ENCODE measurements around the gene TCF7L1. TPM values are rescaled to one million over a fixed set of nuclear protein-coding genes. Genes with fewer than 3 reads are reported as not detected.

Gene TCF7L1
- total and polyA plus RNA-seq, 9 of the 15 experiments (the other 6 are each of a cell fraction or from before 2014, with no cell fraction given) = 0.03 to 0.11 (median 0.07) TPM; not detected in 5

DNA sequence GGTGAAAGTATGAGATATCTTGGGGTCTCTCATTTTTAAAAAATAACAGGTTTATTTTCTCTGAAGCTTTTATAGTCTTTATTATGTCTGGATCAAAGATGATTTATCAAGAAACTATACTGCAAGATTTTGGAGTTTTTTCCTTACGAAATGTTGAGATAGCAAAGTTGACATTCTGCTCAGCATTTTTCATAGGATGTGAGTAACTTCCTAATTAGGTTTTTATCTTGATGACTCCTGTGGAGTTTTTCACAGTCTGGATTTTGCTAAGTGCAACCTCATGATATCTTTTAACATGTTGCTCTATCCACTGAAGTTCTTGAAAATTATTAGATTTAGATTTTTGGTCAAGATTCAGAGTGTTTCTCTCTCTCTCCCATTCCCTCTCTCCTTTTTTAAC is 17.8 kb downstream of the TCF7L1 start:
- Histone ChIP-seq H3K4me3 (no peak overlapping the region), H3K27me3 (ENCODE audit: control insufficient read depth in 2 of 2, insufficient read depth in 2 of 2, low read length in 2 of 2) (peaks cover 8 to 26% of the 10 kb centered on the region in 2 experiments), H2AFZ (ENCODE audit: low read depth, low read length) (no peak overlapping the region), H3K9ac (ENCODE audit: insufficient read depth in 1 of 2, low read depth in 2 of 2, low read length in 2 of 2) (no peak overlapping the region), H4K20me1 (replicated peaks; ENCODE audit: control insufficient read depth, insufficient read depth, low read length) (no peaks in the 10 kb centered on the region), H3K9me3 (replicated peaks; ENCODE audit: control insufficient read depth, insufficient read depth, low read depth, low read length) (no peaks in the 10 kb centered on the region), H3K9me1 (ENCODE audit: control insufficient read depth, insufficient read depth, low read length) (no peaks in the 10 kb centered on the region), H3K79me2 (ENCODE audit: control insufficient read depth, insufficient read depth, low read length) (no peaks in the 10 kb centered on the region), H3K4me1 (replicated peaks in 1 of 2; ENCODE audit: control insufficient read depth in 2 of 2, insufficient read depth in 2 of 2, low read length in 2 of 2) (no peaks in the 10 kb centered on the region), H3K4me2 (ENCODE audit: insufficient read depth, low read length) (no peak overlapping the region), H3K36me3 (ENCODE audit: control insufficient read depth, insufficient read depth, low read length) (no peaks in the 10 kb centered on the region), H3K27ac (ENCODE audit: extremely low read depth, low read depth, low read length) (no peak overlapping the region)
- ChIA-PET CTCF (ENCODE audit: low intra/inter-chr PET ratio) (no interaction called here), POLR2A (no interaction called here)
- no TSS peak for BruUV-seq (replicated peaks)
- TF ChIP-seq RHOXF2B (CRISPR knock-in tag; conservative IDR thresholded peaks at IDR 0.05) = no peak
- TF ChIP-seq MYBL2 (IDR thresholded peaks at IDR 0.05; ENCODE audit: low read depth) = no peak
- no peak for TF ChIP-seq MYBL2 (CRISPR knock-in tag; IDR thresholded peaks at IDR 0.05; ENCODE audit: borderline replicate concordance)
- no peak for TF ChIP-seq TRIM28 (IDR thresholded peaks at IDR 0.05)
- TF ChIP-seq SUPT5H (IDR thresholded peaks at IDR 0.05) = no peak
- TF ChIP-seq DACH1 (IDR thresholded peaks at IDR 0.05; ENCODE audit: partially characterized antibody) = no peak
- ATAC-seq (no peak), FAIRE-seq (no peak), DNase-seq (ENCODE audit: extremely low read depth in 1 of 4, low spot score in 3 of 4) (no peak)
- intact Hi-C loops (cut with micrococcal nuclease) = no loop called here
- WGBS (ENCODE audit: insufficient coverage, low coverage, missing lambda C conversion rate) = 0% methylated on average over 1 of the region's 1 CpG
- in situ Hi-C loops (cut with MboI) = no loop called here

DNA sequence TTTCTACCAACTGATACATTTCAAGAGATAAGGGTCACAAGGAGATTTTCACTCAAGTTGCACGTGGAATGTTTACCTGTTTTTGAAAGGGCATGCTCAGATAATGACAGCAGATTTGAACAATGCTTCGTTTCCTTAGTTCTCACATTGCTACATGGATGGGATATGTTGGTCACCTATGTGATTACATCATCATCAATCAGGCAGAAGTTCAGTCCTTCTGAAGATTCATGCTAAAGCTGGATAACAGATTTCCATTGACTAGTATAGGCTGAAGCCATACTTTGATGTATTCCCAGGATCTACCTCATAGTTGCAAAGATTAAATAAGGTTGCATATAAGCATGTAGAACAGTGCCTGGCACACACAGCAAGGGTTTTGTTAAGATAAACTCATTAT is 19.7 kb downstream of the TCF7L1 start:
- H3K27ac ChIP-seq (ENCODE audit: extremely low read depth, low read depth, low read length) = no peak overlapping the region
- DNase-seq (ENCODE audit: extremely low read depth in 1 of 4, low spot score in 3 of 4) (no peak), FAIRE-seq (no peak), ATAC-seq (no peak)
- H3K27me3 ChIP-seq (ENCODE audit: control insufficient read depth in 2 of 2, insufficient read depth in 2 of 2, low read length in 2 of 2) = peaks cover 7 to 34% of the 10 kb centered on the region in 2 experiments; a peak in 4 of 5 replicates
- no peak for TF ChIP-seq CEBPG (CRISPR knock-in tag; IDR thresholded peaks at IDR 0.05)
- TF ChIP-seq CEBPG (tag; conservative IDR thresholded peaks at IDR 0.05 in 1 of 2, IDR thresholded peaks at IDR 0.05 in 1 of 2) = 0 out of 4 replicates have a peak, but pooled peaks of 1 of the 2 experiments have one; percentile 13
- TF ChIP-seq, protein P1, sequence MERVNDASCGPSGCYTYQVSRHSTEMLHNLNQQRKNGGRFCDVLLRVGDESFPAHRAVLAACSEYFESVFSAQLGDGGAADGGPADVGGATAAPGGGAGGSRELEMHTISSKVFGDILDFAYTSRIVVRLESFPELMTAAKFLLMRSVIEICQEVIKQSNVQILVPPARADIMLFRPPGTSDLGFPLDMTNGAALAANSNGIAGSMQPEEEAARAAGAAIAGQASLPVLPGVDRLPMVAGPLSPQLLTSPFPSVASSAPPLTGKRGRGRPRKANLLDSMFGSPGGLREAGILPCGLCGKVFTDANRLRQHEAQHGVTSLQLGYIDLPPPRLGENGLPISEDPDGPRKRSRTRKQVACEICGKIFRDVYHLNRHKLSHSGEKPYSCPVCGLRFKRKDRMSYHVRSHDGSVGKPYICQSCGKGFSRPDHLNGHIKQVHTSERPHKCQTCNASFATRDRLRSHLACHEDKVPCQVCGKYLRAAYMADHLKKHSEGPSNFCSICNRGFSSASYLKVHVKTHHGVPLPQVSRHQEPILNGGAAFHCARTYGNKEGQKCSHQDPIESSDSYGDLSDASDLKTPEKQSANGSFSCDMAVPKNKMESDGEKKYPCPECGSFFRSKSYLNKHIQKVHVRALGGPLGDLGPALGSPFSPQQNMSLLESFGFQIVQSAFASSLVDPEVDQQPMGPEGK (CRISPR knock-in tag; IDR thresholded peaks at IDR 0.05; ENCODE audit: borderline replicate concordance) = no peak
- no peak for TF ChIP-seq NONO (IDR thresholded peaks at IDR 0.05; ENCODE audit: low read depth in 2 of 2, low read length in 1 of 2)
- TF ChIP-seq, protein P2, sequence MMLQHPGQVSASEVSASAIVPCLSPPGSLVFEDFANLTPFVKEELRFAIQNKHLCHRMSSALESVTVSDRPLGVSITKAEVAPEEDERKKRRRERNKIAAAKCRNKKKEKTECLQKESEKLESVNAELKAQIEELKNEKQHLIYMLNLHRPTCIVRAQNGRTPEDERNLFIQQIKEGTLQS (IDR thresholded peaks at IDR 0.05) = peak; percentile 59
- TF ChIP-seq, protein P2 (CRISPR knock-in tag; conservative IDR thresholded peaks at IDR 0.05) = no peak
- H4K20me1 ChIP-seq (replicated peaks; ENCODE audit: control insufficient read depth, insufficient read depth, low read length) = no peaks in the 10 kb centered on the region
- no peaks in the 10 kb centered on the region for H3K4me1 ChIP-seq (replicated peaks in 1 of 2; ENCODE audit: control insufficient read depth in 2 of 2, insufficient read depth in 2 of 2, low read length in 2 of 2)
- H3K4me2 ChIP-seq (ENCODE audit: insufficient read depth, low read length) = no peak overlapping the region
- BruUV-seq (replicated peaks) = no TSS peak
- no peak overlapping the region for H3K4me3 ChIP-seq
- H3K36me3 ChIP-seq (ENCODE audit: control insufficient read depth, insufficient read depth, low read length) = no peaks in the 10 kb centered on the region
- no peaks in the 10 kb centered on the region for H3K9me1 ChIP-seq (ENCODE audit: control insufficient read depth, insufficient read depth, low read length)
- no peaks in the 10 kb centered on the region for H3K9me3 ChIP-seq (replicated peaks; ENCODE audit: control insufficient read depth, insufficient read depth, low read depth, low read length)
- intact Hi-C loops (cut with micrococcal nuclease) (no loop called here), in situ Hi-C loops (cut with MboI) (no loop called here)
- ChIA-PET CTCF (ENCODE audit: low intra/inter-chr PET ratio) (no interaction called here), POLR2A (no interaction called here)
- 3% methylated on average over 2 of the region's 2 CpGs for WGBS (ENCODE audit: insufficient coverage, low coverage, missing lambda C conversion rate)
- H3K79me2 ChIP-seq (ENCODE audit: control insufficient read depth, insufficient read depth, low read length) = no peaks in the 10 kb centered on the region
- no peak overlapping the region for H3K9ac ChIP-seq (ENCODE audit: insufficient read depth in 1 of 2, low read depth in 2 of 2, low read length in 2 of 2)
- H2AFZ ChIP-seq (ENCODE audit: low read depth, low read length) = no peak overlapping the region

All from K562 (cell line).